OCI-M2 (cell line): ENCODE data around the gene BEX4.
A peak's percentile ranks its signal among the peaks of the same experiment; 100 is the strongest.
"Not testable (repeated sequence)": the region's sequence is repeated elsewhere in the genome, so short reads cannot be mapped to it uniquely, and the experiment has no call there.

Source experiments
- DNase-seq: peaks from one replicate; lab custom pipeline; 2025; ENCODE audit not compliant: unreplicated experiment; lab: John Stamatoyannopoulos, UW

Gene BEX4

GRCh38 chrX:103214870-103215424 is at the start of gene BEX4:
TSS of gene BEX4 (plus strand) at chrX:103215108. CDS start at chrX:103216154, 1,046 bp downstream.
- no peak for DNase-seq

- no peak for DNase-seq
Measured at GRCh38 chrX:103170216-103170615, 44.7 kb upstream of the BEX4 start.

GRCh38 chrX:103171353-103171752 is 43.6 kb upstream of the BEX4 start:
- DNase-seq = no peak

- not testable (repeated sequence) for DNase-seq
Measured at GRCh38 chrX:103175256-103175655, 39.7 kb upstream of the BEX4 start.

- no peak for DNase-seq
Measured at GRCh38 chrX:103175944-103176753, 38.8 kb upstream of the BEX4 start.

GRCh38 chrX:103177556-103177955 is 37.4 kb upstream of the BEX4 start:
- no peak for DNase-seq

GRCh38 chrX:103183912-103184311 is 31.0 kb upstream of the BEX4 start:
- DNase-seq = no peak

- no peak for DNase-seq
Measured at GRCh38 chrX:103187953-103188475, 26.9 kb upstream of the BEX4 start.

- no peak for DNase-seq
Measured at GRCh38 chrX:103197721-103198306, 17.1 kb upstream of the BEX4 start.

GRCh38 chrX:103198668-103199067 is 16.2 kb upstream of the BEX4 start:
- not testable (repeated sequence) for DNase-seq

- no peak for DNase-seq
Measured at GRCh38 chrX:103201041-103201440, 13.9 kb upstream of the BEX4 start.

GRCh38 chrX:103210056-103210455 is 4.9 kb upstream of the BEX4 start:
- DNase-seq = no peak

GRCh38 chrX:103211012-103211715 is 3.7 kb upstream of the BEX4 start:
- DNase-seq = peak; percentile 16

GRCh38 chrX:103212749-103213457 is 2.0 kb upstream of the BEX4 start:
- no peak for DNase-seq

- DNase-seq = no peak
Measured at GRCh38 chrX:103215425-103215991, 600 bp downstream of the BEX4 start.

- no peak for DNase-seq
Measured at GRCh38 chrX:103220511-103221323, 5.8 kb downstream of the BEX4 start.

- not testable (repeated sequence) for DNase-seq
Measured at GRCh38 chrX:103225918-103226317, 11.0 kb downstream of the BEX4 start.

GRCh38 chrX:103233263-103233662 is 18.4 kb downstream of the BEX4 start:
- no peak for DNase-seq

- no peak for DNase-seq
Measured at GRCh38 chrX:103234869-103235268, 20.0 kb downstream of the BEX4 start.

- not testable (repeated sequence) for DNase-seq
Measured at GRCh38 chrX:103235608-103236007, 20.7 kb downstream of the BEX4 start.
